T-helper 1 cell treated with Interleukin-12 subunit alpha and Interleukin-12 subunit beta and Interleukin-4 antibody, amounts not matched to agents 30 ng/mL and 1 ng/mL, for 36 hours (primary cell): ENCODE measurements around the gene GSX2. TPM values are rescaled to one million over a fixed set of nuclear protein-coding genes. Genes with fewer than 3 reads are reported as not detected.
"Not testable (repeated sequence)": the region's sequence is repeated elsewhere in the genome, so short reads cannot be mapped to it uniquely, and the experiment has no call there.

Experiments used
- intact Hi-C: fragments of 100-400 bp; cut with micrococcal nuclease; formaldehyde crosslinking; loops from one replicate; pipeline ENCODE4 v1.15.1; 2024
- total RNA-seq: library from RNA; stranded (reverse); gene quantifications from 2 replicates; pipeline ENCODE4 v1.2.3, GENCODE V29; 2022

Gene GSX2
- total RNA-seq, 1 donor from 2014 or later, result not detected

DNA sequence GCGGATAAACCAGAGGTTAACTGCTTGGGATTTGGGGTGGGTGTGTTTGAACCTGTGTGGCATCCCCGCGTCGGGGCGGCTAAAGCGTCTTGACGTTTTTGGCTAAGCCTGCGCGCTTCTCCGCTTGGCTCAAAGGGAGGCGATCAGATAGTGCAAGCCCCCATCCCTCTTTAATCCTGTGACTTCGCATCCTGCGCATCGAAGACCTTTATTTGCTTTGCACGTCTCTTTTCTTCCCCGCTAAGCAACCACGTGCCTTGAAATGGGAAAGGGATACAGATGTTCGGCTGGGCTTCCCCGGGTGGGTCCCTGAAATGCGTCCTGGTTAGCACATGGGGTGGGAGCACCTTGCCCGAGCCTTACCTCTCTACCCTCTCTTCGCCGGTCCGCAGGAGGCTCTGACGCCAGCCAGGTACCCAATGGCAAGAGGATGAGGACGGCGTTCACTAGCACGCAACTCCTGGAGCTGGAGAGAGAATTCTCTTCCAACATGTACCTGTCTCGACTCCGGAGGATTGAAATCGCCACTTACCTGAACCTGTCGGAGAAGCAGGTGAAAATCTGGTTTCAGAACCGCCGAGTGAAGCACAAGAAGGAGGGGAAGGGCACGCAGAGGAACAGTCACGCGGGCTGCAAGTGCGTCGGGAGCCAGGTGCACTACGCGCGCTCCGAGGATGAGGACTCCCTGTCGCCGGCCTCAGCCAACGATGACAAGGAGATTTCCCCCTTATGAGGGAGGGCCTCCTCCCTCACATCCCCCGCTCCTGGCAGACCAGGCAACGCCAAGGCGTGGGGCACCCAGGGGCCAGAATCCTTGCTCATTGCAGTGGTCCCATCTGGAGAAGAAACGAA lies 1.5 kb downstream of the GSX2 start:
- intact Hi-C loops, result loop anchor here (1.0 kb wide), 2 partner anchors 8 to 127 kb away; no protein-coding TSS in a partner anchor

DNA sequence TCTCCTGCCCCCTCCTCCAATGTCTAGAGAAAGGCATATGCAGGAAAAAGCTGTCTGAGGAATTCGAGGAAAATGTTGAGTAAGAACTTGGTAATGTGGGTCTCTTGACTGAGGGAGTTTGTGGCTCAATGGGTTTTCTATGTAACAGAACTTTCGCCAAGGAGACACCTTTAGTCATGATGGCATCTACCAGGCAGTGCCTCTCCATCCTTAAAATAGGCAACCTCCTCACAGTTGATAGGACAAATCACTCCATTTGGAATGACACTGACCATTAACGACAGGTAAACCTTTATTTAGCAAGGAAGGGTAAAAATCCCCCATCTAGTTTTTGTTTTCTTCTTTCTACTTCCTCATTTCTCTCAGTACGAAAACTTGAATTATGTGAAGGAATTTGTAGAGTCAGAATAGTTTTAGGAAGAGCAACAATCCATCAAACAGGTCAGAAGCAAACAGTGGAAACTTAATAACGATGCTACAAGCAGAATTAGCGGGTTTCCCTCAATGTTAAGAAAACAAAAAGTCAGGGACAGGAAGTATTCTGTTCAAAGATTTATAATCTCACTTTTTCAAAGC lies 2.7 kb downstream of the GSX2 start:
- intact Hi-C loops, result loop anchor here (1.0 kb wide), 1 partner anchor 126 kb away; no protein-coding TSS in a partner anchor

DNA sequence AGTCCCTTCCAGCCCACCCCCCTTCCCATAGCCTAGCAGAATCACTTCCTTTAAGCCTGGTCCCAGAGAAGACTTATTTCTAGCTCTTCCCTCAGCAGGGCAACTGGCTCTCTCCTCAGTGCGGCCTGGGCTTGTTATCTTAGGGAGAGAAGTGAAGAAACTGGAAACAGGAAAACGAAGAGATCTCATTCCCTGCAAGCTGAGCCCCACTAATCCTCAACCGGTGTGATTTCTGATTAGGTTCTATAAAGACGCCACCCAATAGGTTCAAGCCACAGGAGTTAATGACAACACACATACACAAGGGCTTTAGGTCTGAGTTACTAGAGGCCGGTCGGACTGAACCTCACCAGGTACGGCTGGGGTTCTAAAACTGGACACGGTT lies 3.2 kb downstream of the GSX2 start:
- intact Hi-C loops, result no loop called here

DNA sequence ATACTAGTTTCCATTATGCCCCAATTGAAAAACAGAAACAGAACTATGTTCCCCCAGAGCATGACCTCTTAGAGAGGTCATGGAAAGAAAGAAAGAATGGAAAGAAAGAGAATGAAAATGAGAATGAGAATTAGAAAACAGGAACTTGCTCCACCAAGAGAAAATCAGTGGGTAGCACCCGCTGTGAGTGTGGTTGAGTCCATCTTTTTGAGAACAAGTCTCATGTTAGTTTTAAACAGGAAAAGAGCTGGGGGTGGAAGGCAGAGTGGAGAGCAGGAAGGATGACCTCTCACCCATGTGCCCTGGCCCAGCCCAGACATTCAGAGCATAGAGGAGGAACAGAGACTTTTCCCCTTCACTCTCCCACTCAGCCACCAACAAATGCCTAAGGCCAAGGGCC lies 4.9 kb downstream of the GSX2 start:
- intact Hi-C loops, result no loop called here

DNA sequence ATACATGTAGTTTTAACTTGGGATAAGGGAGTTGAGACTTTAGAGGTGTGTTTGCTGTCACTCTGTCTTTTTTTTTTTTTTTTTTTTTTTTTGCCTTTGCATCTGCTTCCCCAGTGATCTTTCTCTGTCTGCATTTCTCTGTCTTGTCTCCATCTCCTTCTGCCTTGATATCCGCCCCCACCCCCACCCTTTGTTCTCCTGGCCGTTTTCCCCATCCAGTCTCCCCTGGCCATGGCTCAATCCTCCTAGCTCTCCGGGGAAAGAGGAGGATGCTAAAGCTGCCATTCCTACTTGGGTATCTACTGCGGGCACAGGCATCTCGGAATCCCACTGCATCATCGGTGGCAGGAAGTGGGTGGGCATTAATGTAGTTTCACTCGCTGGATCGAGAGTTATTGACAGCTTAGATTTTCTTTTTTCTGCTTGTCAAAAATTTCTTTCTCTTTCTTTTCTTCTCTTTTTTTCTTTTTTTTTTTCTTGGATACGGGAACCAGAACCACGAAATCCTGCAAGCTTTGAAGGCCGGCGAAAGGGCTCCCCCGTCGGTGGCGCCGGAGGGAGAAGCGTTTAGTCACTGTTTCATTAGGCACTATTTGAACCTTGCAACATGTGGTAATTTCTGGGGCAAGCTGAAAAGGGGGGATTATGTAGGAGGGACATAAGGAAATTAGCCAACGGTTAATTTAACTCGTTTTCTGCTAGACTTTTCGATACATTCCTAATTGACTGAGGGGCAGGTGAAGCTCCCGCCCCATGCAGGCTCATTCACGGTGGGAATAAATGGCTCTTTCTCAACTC lies 8.2 kb downstream of the GSX2 start:
- intact Hi-C loops, result loop anchor here (2.0 kb wide), 1 partner anchor 15 kb away; no protein-coding TSS in a partner anchor

DNA sequence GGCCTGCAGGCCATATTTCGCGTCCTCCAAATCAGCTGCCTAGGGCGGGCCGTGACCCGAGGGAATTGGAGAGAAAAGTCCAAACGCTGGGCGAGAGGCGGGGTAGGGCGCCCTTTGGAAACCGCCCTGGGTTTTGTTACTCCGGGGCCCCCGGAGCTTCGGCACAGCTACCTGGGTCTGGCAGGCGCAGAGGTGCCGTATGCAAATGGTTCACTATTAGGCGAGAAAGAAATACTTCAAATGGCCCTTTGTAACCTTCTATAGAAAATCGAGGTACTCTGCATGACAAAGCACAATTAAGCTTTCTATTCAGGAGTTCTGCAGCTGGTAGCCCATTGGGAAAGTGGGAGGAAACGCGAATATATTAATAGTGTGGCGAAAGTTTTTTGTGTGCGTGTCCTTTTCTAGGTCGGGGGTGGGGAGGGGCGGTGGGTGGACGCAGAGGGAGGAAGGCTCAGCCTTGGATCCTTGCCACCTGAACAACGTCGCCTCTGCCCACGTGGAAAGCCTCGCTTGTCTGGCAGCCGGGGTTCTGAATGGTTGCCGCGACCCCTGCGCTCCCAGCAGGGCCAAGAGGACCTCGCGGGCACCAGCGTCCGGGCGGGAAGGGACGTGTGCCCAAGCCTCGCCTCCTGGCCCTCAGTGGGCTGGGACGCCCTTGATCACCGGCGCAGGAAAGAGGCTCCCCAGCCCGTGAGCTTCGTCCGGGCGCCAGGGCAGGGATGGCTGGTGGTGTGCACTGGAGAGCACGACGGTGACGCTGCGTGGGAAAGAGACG lies 9.5 kb downstream of the GSX2 start:
- intact Hi-C loops, result no loop called here

DNA sequence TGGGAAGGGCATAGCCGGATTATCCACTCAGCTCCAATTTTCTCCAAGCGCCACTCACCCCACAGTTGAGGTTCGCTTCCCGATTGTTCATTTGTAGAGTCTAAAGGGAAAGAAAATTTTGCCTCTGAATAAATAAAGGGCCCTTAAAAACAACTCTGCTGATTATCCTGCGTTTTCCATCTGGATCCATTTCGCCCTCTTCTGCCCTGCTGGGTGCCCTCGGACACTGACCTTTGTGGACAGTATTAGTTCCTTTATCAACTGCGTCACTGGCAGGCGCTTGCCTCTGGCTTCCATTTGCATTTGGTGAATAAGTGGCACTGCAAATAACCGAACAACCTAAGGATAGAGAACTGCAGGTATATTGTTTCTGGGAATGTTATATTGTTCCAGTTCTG lies 10.1 kb downstream of the GSX2 start:
- intact Hi-C loops, result no loop called here

DNA sequence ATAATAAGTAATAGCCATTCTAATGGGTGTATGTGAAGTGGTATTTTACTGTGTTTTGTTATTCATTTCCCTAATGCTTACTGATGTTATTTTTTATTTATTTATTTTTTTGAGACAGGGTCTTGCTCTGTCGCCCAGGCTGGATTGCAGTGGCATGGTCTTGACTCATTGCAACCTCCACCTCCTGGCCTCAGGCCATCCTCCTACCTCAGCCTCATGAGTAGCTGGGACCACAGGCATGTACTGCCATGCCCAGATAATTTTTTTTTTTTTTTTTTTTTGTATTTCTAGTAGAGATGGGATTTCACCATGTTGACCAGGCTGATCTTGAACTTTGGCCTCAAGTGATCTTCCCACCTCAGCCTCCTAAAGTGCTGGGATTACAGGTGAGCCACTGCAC lies 13.2 kb downstream of the GSX2 start:
- intact Hi-C loops, result not testable (repeated sequence)

DNA sequence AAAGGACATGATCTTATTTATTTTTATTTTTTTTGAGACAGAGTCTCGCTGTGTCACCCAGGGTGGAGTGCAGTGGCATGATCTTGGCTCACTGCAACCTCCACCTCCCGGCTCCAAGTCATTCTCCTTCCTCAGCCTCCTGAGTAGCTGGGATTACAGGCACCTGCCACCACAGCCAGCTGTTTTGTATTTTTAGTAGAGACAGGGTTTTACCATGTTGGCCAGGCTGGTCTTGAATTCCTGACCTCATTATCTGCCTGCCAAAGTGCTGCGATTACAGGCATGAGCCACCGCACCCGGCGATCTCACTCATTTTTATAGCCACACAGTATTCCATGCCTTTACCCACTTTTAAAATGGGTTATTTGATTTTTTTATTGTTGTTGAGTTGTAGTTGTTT lies 16.3 kb downstream of the GSX2 start:
- intact Hi-C loops, result not testable (repeated sequence)

DNA sequence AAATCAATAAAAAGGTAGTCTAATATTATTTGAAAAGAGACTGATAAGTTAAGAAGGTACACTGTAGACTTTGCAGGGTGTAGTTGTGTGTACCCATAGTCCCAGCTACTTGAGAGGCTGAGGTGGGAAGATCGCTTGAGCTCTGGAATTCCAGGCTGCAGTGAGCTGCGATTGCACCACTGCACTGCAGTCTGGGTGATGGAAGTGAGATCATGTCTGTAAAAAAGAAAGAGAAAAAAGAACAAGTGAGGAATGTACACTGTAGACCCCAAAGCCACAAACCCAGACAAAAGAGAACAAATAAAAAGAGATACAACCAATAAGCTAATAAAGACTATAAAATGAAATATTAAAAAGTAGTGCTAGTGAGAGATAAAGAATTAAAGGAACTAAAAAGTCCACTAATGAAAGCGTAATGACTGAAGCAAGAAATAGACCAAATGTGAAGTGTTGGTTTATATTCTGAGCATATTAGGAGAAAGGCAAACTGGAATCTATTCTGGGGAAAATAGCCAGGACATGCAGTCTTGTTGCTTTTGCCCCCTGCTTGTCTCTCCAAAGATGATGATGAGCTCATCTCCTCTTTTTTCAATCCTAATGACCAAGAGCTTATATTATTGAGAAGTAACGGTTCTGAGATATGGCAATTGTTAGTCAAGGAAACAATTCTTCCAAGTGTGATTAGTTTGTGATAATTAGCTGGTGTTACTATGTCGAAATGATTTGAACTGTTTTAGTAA lies 19.1 kb downstream of the GSX2 start:
- intact Hi-C loops, result no loop called here

DNA sequence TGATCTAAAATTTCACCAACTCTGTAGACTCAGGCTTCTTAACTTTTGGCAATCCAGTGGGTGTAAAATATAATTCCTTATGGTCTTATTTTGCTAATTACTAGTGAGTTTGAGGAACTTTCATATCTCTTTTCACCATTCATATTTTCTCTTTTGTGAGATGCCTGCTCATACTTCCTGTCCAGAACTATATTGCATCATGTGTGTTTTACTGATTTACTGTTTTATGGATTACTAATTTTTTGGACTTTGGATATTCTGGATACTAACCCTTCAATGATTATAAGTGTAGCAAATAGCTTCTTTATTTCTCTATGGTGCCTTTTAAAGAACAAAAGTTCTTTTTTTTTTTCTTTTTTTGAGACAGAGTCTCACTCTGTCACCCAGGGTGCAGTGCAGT lies 20.6 kb downstream of the GSX2 start:
- intact Hi-C loops, result no loop called here

DNA sequence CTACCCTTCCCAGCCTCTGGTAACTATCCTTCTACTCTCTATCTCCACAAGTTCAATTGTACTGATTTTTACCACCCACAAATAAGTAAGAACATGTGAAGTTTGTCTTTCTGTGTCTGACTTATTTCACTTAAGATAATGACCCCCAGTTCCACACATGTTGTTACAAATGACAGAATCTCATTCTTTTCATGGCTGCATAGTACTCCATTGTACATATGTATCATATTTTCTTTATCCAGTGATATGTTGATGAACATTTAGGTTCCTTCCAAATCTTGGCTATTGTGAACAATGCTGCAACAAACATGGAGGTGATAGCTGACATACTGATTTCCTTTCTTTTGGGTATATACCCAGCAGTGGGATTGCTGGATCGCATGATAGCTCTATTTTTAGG lies 27.7 kb downstream of the GSX2 start:
- intact Hi-C loops, result no loop called here

DNA sequence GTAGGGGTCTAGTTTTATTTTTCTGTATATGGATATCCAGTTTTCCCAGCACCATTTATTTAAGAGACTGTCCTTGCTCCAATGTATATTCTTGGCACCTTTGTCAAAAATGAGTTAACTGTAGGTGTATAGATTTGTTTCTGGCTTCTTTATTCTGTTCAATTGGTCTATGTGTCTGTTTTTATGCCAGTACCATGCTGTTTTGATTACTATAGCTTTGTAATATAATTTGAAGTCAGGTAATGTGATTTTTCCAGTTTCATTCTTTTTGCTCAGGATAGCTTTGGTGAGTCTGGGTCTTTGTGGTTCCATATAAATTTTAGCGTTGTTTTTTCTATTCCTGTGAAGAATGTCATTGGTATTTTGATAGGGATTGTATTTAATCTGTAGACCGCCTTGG lies 28.7 kb downstream of the GSX2 start:
- intact Hi-C loops, result not testable (repeated sequence)

DNA sequence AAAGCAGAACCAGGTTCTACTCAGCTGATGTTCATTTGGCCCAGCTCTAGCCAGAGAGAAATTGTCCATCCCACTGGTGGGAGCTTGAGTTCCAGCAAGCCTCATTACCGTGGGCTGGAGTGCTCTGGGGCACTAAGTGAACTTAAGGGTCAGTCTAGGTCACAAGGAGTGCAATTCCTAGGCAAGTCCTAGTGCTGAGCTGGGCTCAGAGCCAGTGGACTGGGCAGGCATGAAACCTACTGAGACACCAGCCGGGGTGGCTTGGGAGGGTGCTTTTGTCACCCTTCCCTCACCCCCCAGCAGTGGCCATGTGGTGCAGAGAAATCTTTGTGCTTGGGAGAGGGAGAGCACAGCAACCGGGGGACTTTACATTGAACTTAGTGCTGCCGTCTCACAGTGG lies 39.4 kb downstream of the GSX2 start:
- intact Hi-C loops, result no loop called here

DNA sequence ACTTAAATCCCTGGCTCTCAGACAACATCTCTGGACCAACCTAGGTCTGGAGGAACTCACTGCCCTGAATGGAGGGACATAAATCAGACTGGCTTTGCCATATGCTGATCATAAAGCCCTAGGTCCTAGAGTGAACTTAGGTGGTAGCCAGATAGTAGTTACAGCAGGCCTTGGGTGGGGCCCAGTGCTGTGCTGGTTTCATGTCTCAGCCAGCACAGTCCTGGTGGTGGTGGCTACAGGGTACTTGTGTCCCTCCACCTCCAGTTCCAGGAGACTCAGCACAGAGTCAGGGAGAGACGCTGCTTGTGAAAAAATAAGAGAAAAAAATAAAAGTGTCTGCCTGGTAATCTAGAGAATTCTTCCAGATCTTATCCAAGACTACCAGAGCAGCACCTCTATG lies 40.3 kb downstream of the GSX2 start:
- intact Hi-C loops, result no loop called here

DNA sequence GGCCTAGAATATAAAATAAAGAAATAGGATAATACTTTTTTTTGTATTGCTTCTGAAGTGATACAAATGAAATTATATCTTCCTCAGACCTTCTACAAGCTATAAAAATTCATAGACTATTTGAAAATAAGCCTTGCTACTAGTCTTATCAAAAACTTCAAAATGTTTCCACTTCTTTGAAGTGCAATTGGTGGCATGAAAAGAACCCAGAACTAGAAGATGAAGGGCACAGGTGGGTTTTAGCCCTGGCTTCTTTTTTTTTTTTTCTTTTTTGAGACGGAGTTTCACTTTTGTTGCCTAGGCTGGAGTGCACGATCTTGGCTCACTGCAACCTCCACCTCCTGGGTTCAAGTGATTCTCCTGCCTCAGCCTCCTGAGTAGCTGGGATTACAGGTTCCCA lies 44.2 kb downstream of the GSX2 start:
- intact Hi-C loops, result no loop called here

DNA sequence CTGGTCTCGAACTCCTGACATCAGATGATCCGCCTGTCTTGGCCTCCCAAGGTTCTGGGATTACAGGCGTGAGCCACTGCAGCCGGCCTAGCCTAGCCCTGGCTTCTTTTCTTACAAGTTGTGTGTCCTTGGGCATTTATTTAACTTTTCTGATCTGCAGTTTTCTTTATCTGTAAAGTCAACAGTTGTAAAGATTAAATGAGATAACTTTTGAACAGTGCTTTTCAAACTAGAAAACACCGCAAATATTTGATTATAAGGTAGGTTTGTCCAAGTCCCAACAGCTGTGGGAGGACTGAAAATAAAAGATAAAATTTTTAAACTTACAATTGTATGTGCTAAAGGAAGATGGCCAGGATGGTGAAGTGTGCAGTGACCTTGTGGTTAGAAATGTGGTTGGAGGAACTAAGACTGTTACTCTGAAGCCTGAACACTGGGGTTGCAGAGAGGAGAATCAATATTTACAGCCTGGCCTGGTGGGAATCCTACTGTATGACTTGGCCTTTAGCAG lies 44.8 kb downstream of the GSX2 start:
- intact Hi-C loops, result no loop called here

DNA sequence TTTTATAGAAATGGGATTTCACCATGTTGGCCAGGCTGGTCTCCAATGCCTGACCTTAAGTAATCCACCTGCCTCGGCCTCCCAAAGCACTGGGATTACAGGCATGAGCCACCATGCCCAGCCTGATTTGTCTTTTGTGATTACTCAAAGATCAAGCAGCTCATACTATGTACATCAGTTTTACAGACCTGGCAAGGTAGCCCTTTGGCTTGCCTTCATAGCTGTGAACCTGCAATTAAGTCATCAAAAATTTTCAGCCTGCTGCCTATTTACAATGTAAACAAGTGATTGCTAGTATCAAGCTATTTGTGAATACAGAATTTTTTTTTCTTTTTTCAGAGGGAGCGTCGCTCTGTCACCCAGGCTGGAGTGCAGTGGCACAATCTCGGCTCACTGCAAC lies 46.2 kb downstream of the GSX2 start:
- intact Hi-C loops, result no loop called here

DNA sequence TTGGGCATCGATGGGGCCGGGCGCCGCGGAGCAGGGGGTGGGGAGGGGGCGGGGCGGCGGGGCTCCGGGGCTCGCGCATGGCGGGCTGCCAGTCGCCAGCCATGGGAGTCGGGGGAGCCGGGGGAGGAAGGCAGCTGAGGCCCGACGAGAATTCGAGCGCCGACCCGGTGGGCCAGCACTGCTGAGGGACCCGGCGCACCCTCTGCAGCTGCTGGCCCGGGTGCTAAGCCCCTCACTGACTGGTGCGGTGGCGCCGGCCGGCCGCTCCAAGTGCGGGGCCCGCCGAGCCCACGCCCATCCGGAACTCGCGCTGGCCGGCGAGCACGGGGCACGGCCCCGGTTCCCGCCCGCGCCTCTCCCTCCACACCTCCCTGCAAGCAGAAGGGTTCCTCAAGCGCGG lies 49.4 kb downstream of the GSX2 start:
- intact Hi-C loops, result no loop called here
